Superior temporal gyrus (tissue), 1 donor: ENCODE data around the gene HTR3A.
"Not testable (repeated sequence)": the region's sequence is repeated elsewhere in the genome, so short reads cannot be mapped to it uniquely, and the experiment has no call there.

Experiments
- DNase-seq: peaks from one replicate; pipeline ENCODE4 v3.0.0-alpha.2; 2016; ENCODE audit errors: extremely low spot score

HTR3A gene

GRCh38 chr11:113974741-113975470 is at the start of gene HTR3A:
HTR3A (plus strand) TSS chr11:113975108; CDS start chr11:113975326, 218 bp downstream.
- no peak for DNase-seq

- DNase-seq: no peak
Measured at GRCh38 chr11:113926273-113927197, 48.4 kb upstream of the HTR3A start.

GRCh38 chr11:113928311-113928710 is 46.6 kb upstream of the HTR3A start:
- DNase-seq: no peak

- DNase-seq: no peak
Measured at GRCh38 chr11:113932788-113933187, 42.1 kb upstream of the HTR3A start.

- DNase-seq: not testable (repeated sequence)
Measured at GRCh38 chr11:113934193-113934592, 40.7 kb upstream of the HTR3A start.

GRCh38 chr11:113934761-113935160 is 40.1 kb upstream of the HTR3A start:
- DNase-seq: no peak

- no peak for DNase-seq
Measured at GRCh38 chr11:113935858-113936257, 39.0 kb upstream of the HTR3A start.

- DNase-seq: no peak
Measured at GRCh38 chr11:113937918-113938317, 37.0 kb upstream of the HTR3A start.

GRCh38 chr11:113942256-113942655 is 32.7 kb upstream of the HTR3A start:
- no peak for DNase-seq

- not testable (repeated sequence) for DNase-seq
Measured at GRCh38 chr11:113946162-113946561, 28.7 kb upstream of the HTR3A start.

GRCh38 chr11:113947994-113948393 is 26.9 kb upstream of the HTR3A start:
- no peak for DNase-seq

- no peak for DNase-seq
Measured at GRCh38 chr11:113949891-113950290, 25.0 kb upstream of the HTR3A start.

GRCh38 chr11:113951537-113951936 is 23.4 kb upstream of the HTR3A start:
- no peak for DNase-seq

- no peak for DNase-seq
Measured at GRCh38 chr11:113952070-113952469, 22.8 kb upstream of the HTR3A start.

- no peak for DNase-seq
Measured at GRCh38 chr11:113952588-113952987, 22.3 kb upstream of the HTR3A start.

GRCh38 chr11:113954235-113954634 is 20.7 kb upstream of the HTR3A start:
- no peak for DNase-seq

GRCh38 chr11:113956986-113957385 is 17.9 kb upstream of the HTR3A start:
- DNase-seq: no peak

GRCh38 chr11:113960702-113961330 is 14.1 kb upstream of the HTR3A start:
- DNase-seq: no peak

- no peak for DNase-seq
Measured at GRCh38 chr11:113967361-113967760, 7.5 kb upstream of the HTR3A start.

- no peak for DNase-seq
Measured at GRCh38 chr11:113971506-113972195, 3.3 kb upstream of the HTR3A start.

- no peak for DNase-seq
Measured at GRCh38 chr11:113977071-113977490, 2.2 kb downstream of the HTR3A start.

- DNase-seq: no peak
Measured at GRCh38 chr11:113977701-113978100, 2.8 kb downstream of the HTR3A start.
